HG03575 (cell line): Measurements from ENCODE around the gene AKAP11.
"Not testable (repeated sequence)": the region's sequence is repeated elsewhere in the genome, so short reads cannot be mapped to it uniquely, and the experiment has no call there.

Experiments used
- ATAC-seq: cut with Tn5 transposase; IDR thresholded peaks from one replicate; pipeline ENCODE4 v1.9.1; 2021; ENCODE audit not compliant: unreplicated experiment, insufficient number of reproducible peaks, low FRiP score; ENCODE audit errors: extremely low read depth

Gene AKAP11, protein sequence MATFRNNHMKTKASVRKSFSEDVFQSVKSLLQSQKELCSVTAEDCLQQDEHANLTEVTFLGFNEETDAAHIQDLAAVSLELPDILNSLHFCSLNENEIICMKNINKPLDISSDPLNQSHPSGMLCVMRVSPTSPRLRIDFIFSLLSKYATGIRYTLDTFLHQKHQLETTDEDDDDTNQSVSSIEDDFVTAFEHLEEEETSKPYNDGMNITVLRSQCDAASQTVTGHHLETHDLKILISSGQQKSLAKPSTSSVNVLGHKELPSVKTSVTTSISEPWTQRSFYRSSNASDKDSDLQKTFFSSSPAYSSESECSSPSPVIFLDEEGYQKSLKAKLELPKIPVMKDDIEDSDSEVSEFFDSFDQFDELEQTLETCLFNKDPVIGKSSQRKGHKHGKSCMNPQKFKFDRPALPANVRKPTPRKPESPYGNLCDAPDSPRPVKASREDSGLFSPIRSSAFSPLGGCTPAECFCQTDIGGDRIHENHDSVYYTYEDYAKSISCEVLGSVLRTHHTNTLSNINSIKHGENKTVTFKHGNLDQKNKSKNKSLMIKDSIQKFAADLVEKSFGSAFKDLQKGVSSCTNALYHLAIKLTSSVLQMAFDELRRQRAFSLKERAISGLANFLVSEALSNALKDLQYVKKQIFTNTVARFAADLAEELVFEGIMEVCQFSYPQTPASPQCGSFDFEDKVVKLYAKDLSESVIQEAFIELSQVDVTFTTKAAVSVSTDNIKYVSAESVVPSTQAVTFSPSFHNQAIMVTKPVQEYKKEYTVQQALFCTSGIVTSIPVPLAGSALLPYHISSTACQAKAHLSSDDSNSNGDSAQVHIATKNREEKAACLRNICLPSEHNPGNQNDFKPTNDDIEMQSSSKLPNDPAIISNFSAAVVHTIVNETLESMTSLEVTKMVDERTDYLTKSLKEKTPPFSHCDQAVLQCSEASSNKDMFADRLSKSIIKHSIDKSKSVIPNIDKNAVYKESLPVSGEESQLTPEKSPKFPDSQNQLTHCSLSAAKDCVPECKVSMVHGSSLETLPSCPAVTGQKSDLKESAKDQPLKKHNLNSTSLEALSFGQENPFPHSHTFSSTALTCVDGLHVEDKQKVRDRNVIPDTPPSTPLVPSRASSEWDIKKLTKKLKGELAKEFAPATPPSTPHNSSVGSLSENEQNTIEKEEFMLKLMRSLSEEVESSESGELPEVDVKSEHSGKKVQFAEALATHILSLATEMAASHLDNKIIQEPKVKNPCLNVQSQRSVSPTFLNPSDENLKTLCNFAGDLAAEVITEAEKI (N-terminal part only)

DNA sequence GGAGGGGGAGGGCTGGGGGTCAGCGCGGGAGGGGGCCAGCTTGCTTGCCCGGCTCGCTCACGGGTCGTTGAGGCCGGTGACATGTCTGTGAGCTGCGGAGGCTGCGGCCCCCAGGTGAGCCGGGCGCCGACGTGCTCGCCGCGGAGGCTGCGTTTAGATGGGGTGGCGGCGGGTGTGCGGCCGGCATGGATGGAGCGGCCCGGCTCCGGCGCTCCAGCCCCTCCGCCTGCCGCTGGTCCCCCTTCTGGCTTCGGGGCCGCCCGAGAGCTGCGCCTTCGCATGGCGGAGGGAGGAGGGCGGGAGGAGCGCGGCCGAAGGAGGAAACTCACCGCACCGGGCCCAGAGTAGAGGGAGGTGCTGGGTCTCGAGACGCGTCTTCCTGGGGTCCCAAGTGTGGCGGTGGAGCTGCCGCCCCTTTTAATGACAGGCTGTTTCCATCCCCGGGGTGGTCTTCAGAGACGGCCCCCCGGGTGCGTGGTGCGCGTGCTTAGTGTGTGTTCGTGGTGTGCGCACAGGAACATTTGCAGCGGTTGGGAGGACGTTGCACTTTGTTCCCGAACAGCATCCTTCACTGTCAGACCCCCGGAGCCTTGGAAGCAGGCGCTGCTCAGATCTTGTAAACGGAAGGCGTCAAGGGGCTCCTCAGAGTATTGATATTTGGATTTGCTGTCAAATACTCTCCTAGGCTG lies at the start of gene AKAP11:
AKAP11 (plus strand) TSS at position 38 of the 689 bp plus-strand sequence. CDS start 14,197 bp downstream, outside the sequence.
- no peak for ATAC-seq

DNA sequence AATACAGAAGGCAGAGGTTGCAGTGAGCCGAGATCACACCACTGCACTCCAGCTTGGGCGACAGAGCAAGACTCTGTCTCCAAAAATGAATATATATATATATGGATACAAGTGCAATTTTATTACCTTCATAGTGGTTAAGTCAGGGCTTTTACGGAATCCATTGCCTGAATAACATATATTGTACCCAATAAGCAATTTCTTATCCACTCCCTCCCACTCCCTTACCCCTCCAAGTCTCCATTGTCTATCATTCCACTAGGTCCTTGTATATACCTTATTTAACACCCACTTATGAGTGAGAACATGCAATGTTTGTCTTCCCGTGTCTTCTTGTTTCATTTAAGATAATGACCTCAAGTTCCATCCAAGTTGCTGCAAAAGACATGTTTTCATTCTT lies 48.3 kb upstream of the AKAP11 start:
- no peak for ATAC-seq

DNA sequence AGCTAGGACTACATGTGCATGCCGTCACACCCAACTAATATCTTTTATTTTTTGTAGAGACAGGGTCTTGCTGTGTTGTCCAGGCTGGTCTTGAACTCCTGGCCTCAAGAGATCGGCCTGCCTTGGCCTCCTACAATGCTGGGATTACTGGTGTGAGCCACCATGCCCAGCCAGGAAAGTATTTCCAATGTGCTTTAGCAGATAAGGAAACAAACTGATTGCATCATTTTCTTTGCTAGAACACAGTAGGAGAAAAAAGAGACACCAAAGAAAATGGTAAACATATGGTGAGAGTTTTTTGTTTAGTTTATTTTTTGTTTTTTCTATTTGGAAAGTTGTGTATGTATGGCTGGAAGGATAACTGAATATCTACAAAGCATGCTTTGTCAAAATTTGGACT lies 46.9 kb upstream of the AKAP11 start:
- ATAC-seq = no peak

DNA sequence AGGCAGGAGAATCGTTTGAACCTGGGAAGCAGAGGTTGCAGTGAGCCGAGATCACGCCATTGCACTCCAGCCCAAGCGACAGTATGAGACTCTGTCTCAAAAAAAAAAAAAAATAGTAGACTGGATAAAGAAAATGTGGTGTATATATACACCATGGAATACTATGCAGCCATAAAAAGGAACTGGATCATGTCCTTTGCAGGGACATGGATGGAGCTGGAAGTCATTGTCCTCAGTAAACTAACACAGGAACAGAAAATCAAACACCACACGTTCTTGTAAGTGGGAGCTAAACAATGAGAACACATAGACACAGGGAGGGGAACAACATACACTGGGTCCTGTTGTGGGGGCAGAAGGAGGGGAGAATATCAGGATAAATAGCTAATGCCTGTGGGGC lies 45.2 kb upstream of the AKAP11 start:
- ATAC-seq = not testable (repeated sequence)

DNA sequence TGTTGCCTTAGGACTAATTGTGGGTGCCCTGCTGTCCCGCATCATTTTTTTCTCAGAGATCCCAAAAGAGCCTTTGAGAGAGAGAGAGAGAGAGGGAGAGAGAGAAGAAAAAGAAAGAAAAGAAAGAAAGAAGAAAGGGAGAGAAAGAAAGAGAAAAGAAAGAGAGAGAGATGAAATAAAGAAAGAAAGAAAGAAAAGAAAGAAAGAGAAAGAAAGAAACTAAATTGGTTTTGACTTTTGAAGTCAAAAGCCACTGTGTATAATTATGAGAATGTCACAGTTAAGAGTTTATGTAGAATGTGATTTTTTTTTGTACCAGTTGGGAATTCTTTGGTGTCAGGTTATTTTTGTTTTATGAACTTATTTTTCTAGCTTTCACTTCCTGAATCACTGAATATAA lies 43.4 kb upstream of the AKAP11 start:
- ATAC-seq = no peak

DNA sequence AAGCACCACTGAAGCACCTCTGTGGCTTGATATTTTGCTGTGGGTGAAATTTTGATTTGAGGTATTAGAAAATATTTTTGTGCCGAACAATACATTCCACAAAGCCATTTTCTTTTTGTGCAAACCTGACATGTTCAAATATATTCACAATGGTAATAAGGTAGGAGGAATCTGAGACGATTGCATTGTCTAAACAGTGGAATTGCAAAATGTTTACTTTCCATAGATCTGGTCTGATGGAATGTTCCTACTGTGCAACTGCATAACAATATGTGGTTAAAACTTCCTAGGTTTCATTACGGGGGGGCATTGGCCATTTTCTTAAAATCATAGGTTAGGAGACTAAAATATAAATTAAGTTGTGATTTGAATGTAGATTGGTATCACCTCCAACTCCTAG lies 42.7 kb upstream of the AKAP11 start:
- no peak for ATAC-seq

DNA sequence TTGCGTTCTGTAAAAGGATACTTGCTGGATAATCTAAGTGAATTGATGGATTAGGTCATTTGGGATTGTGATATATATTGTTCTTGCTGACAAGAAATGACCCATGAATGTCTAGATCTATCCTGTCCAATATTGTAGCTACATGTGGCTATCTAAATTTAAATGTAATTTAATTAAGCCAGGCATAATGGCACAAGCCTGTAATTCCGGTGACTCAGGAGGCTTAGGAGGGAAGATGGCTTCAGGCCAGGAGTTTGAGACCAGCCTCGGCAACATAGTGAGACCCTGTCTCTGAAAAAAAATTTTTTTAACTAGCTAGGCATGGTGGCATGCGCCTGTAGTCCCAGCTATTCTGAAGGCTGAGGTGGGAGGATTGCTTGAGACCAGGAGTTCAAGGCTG lies 39.3 kb upstream of the AKAP11 start:
- ATAC-seq = no peak

DNA sequence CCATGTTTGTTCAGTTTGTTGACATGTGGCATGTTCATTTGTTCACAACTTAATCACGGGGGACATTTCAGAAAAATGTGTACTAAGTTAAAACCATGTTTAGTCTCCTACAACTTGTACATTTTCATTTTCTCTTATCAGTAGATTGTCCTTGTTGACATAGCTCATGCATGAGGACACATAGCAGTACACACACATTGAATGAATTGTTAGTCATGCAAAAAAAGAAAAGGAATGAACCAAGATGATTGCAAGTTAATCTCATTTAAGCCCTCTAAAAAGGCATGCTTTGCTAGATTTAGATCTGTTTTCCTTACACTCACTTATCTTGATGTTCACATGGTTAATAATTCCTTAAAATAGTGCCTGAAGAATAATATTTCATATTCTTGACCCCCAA lies 38.2 kb upstream of the AKAP11 start:
- no peak for ATAC-seq

DNA sequence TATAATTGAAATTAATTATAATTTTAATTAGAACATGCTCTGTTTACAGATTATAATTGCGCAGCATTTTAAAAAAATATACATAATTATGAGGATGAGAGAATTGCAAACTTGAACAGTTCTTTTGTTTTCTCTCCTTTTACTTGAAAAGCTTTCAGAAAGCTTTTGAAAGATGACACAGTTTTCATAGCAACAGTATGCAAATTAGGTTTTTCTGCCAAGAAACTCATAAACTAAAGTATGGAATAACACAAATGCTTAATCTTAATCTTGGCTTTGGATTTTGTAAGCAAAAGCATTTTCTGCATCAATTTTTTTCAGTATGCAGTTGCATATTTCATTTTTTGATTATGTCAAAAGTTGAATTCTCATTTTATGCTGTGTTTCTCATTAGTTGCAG lies 32.8 kb upstream of the AKAP11 start:
- ATAC-seq = no peak

DNA sequence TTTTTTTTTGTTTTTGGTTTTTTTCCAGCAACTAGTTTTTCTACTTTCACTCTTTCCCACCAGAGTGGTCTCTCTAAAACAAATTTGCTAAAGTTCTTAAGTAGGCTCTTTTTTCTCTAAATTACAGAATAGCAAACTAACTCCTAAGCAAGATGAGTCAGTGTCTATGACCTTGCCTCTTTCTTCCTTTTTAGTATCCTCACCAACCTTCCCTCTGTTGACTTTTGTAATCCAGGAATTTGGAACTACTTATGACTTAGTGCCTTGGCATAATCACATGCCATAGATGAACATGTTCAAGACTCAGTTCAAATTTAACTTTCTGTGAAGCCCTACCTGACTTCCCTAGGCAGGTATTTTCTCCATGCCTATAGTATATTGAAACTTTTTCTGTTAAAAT lies 32.3 kb upstream of the AKAP11 start:
- no peak for ATAC-seq

DNA sequence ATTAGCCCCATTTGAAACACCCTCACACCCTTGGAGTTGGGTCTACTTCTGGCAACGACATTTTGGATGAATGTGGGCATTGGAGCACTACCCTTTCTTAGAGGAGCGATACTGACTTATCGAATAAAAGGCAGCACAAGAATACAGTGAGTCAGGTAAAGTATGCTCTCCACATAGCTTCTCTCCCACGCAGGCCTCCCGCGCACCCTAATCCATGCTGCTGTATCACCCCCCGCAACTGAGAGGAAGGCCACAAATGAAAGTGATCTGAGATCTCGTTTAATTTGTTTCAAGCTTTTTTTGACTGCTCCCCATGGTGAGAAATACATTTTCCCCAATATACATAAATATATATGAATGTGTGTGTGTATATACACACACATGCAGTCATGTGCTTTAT lies 25.4 kb upstream of the AKAP11 start:
- ATAC-seq = no peak

DNA sequence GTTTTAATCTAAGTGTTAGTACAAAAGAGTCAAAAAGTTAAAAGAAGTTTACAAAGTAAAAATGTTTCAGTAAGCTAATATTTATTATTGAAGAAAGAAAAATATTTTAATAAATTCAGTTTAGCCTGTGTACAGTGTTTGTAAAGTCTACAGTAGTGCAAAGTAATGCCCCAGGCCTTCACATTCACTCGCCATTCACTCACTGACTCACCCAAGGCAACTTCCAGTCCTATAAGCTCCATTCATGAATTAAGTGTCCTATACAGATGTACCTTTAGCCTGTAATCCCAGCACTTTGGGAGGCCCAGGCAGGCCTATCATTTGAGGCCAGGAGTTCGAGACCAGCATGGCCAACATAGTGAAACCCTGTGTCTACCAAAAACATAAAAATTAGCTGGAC lies 24.1 kb upstream of the AKAP11 start:
- no peak for ATAC-seq

DNA sequence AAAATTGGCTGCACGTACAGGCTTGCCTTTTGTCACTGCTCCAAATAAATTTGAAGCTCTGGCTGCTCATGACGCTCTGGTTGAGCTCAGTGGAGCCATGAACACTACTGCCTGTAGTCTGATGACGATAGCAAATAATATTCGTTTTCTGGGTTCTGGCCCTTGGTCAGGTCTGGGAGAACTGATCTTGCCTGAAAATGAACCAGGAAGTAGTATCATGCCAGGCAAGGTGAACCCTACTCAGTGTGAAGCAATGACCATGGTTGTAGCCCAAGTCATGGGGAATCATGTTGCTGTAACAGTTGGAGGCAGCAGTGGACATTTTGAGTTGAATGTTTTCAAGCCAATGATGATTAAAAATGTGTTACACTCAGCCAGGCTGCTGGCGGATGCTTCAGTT lies 16.1 kb upstream of the AKAP11 start:
- ATAC-seq = no peak

DNA sequence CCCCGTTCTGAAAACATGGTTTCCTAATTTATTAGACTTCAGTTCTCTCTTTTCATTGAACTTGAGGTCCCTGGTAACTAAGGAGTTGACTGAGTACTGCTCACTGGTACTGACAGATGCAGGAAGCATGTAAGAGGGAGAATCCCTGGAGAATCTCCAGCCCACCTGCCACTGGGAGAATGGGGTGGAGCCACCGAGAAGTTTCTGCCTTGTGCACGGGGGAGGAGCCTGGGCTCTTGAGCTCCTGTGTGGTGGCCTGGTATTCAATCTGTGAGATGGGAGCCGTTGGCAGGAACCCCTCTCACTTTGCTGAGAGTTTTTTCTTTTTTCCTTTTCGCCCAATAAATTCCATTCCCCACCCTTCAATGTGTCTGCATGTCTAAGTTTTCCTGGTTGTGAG lies 13.2 kb upstream of the AKAP11 start:
- ATAC-seq = no peak

DNA sequence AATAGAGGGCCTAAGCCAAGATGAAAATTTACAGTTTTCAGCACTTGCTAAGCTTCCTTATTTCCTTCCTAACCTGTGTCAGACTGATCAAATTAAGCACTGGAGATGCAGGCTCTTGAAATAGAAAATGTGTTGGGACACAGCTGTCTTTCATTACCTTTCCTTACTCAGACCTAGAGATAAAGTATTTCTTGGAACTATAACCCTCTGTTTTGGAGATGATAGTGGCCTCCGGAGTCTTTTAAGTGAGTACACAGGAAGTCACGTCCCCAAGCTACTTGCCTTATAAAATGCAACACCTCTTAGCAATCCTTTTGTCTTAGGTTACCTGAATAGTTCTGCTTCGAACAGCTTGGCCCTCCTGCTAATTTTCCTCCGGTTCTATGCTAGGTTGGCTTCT lies 12.4 kb upstream of the AKAP11 start:
- ATAC-seq = no peak

DNA sequence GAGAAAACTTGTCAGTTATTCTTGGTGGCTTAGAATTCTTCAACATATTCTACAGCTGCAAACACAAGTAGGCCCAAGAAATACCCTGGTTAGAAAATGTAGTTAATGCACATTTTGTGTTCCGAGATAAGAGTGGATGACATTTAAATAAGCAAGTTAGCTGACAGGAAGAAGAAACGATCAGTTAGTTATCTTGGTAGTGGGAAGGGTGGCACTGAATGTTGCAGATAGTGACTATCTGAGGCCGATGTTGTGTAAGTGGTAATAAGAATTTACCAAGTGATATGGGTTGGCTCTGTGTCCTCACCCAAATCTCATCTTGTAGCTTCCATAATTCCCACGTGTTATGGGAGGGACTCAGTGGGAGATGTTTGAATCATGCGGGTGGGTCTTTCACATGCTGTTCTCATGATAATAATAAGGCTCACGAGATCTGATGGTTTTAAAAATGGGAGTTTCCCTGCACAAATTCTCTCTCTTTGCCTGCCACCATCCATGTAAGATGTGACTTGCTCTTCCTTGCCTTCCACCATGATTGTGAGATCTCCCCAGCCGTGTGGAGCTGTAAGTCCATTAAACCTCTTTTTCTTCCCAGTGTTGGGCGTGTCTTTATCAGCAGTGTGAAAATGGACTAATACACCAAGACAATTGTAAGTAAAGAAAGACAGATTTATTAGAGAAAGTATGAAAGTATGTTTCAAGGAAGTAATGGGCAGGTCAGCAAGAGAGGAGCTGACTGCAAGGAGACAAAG lies 10.9 kb upstream of the AKAP11 start:
- no peak for ATAC-seq

DNA sequence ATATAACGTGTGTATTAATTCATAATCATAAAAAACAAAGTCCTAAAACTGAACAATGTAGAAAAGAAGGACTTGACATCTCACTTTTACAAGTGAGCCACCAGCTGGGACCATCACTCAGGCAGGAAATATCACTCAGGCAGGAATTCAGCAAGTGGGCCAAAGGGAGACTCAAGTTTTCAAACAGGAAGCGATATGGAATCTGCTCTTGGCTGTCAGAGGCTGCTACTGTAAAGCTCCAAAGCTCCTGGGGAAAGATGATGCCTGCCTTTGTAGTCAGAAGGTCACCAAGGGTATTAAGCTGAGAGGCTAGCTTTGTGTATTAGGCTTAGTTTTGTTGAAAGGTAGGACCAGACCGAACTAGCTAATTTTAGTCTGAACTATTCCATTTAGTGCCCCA lies 5.5 kb upstream of the AKAP11 start:
- ATAC-seq = no peak

DNA sequence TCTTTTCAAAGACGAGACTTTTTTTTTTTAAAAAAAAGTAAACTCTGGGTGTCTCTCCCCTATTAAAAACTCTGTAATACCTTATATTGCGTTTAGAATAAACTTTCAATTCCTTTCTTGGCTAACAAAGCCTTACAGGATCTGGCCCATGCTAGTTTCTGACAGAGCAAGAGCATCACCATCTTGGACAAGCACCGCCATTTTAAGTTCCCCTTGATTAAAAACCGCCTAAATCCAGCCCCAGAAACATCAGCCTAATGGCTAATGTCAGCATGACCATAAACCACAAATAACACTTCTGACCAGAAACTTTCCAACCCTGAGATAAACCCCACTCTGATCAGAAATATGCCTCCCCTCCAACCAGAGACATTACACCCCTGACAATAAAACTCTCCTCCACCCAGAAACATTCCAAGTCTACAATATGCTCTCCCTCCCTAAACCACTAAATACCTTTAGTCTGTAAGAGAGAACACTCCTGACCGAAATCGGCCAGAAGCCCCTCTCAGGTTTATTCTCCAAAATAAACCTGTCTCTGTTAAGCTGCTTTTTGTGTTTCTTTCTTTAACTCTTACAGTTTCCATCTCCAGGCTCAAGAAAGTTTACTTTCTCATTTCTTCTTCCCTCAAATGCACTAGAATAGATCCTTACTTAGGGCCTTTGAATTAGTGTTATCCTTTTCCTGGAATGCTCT lies 1.6 kb upstream of the AKAP11 start:
- ATAC-seq = no peak
